Measurements from ENCODE around the gene SLC18A3.

Gene SLC18A3

DNA sequence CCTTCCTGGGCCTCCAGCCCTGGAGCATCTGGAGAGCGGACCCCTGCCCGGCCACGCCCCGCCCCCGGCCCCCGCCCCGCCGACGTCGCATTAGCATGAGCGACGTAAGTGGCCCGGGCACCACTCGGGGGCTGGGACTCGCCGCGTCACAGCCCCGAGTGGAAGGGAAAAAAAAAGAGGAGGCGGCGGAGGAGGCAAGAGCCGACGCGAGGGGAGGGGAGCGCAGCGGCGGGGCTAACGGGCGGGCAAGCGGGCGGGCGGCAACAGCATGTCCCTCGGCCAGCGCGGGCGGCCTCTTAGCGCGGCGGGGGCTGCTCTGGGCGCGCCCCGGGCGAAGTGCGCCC lies at the start of gene SLC18A3:
Gene SLC18A3 (plus strand): TSS at position 197 of the 344 bp plus-strand sequence. CDS start 431 bp downstream, outside the sequence.
- H3K36me3 ChIP-seq (ENCODE audit: control insufficient read depth in 1 of 2, insufficient read depth in 2 of 2, low read length in 2 of 2): no peaks in the 10 kb centered on the region
- H3K27ac ChIP-seq (ENCODE audit: low read depth, low read length): no peak within 1 kb of the TSS
- H3K9ac ChIP-seq (ENCODE audit: low read depth in 1 of 2, low read length in 2 of 2): no peak within 1 kb of the TSS
- H3K4me3 ChIP-seq (ENCODE audit: low read depth in 1 of 2, low read length in 2 of 2): no peak within 1 kb of the TSS
- H3K27me3 ChIP-seq (ENCODE audit: control insufficient read depth in 1 of 2, insufficient read depth in 2 of 2, low read length in 2 of 2): peaks cover 64 to 70% of the 10 kb centered on the region in 2 donors
- no peaks in the 10 kb centered on the region for H3K9me3 ChIP-seq (ENCODE audit: control insufficient read depth in 1 of 2, low read length in 2 of 2)
- H3K4me1 ChIP-seq (ENCODE audit: control insufficient read depth in 1 of 2, insufficient read depth in 2 of 2, low read length in 2 of 2): no peaks in the 10 kb centered on the region

DNA sequence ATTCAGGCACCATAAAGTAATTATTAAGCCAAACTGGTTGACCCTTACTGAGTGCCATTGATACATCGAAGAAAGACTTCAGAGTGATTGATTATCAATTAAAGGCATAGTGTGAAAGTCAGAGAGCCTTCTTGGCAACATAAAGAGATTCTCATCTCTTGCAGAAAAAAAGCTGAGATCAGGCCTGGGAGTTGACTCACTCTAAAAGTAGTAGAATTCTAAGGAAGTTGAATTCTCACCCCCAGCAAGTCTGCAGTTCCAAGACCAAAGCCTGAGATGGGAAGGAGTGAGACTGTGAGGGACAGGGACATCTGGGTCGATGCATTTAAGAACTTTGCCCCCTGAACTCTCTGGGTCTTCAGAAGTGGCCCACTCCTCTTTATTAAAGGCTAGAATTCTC lies 49.6 kb upstream of the SLC18A3 start:
- no peaks in the 10 kb centered on the region for H3K9me3 ChIP-seq (ENCODE audit: control insufficient read depth in 1 of 2, low read length in 2 of 2)
- no peak overlapping the region for H3K27ac ChIP-seq (ENCODE audit: low read depth, low read length)
- no peak overlapping the region for H3K9ac ChIP-seq (ENCODE audit: low read depth in 1 of 2, low read length in 2 of 2)
- H3K27me3 ChIP-seq (ENCODE audit: control insufficient read depth in 1 of 2, insufficient read depth in 2 of 2, low read length in 2 of 2): peaks cover 3 to 4% of the 10 kb centered on the region in 2 donors
- H3K36me3 ChIP-seq (ENCODE audit: control insufficient read depth in 1 of 2, insufficient read depth in 2 of 2, low read length in 2 of 2): no peaks in the 10 kb centered on the region
- H3K4me3 ChIP-seq (ENCODE audit: low read depth in 1 of 2, low read length in 2 of 2): no peak overlapping the region
- H3K4me1 ChIP-seq (ENCODE audit: control insufficient read depth in 1 of 2, insufficient read depth in 2 of 2, low read length in 2 of 2): no peaks in the 10 kb centered on the region

DNA sequence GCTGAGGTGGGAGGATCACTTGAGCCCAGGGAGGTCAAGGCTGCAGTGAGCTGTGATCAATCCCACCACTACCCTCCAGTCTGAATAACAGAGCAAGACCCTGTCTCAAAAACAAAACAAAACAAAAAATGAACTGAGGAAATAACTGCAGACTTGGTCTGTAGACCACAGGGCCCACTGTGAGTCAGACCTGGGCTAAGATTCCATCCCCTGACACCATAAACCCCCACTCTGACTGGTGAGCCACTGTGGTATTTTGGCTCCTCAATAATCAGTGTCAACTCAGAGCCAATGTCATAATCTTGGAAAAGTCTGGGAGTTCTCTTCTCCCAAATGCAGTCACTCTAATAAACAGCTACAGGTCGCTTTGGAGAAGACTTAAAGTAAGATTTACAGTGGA lies 47.2 kb upstream of the SLC18A3 start:
- Histone ChIP-seq H3K9ac (ENCODE audit: low read depth in 1 of 2, low read length in 2 of 2) (no peak overlapping the region), H3K4me1 (ENCODE audit: control insufficient read depth in 1 of 2, insufficient read depth in 2 of 2, low read length in 2 of 2) (no peaks in the 10 kb centered on the region), H3K4me3 (ENCODE audit: low read depth in 1 of 2, low read length in 2 of 2) (no peak overlapping the region), H3K27ac (ENCODE audit: low read depth, low read length) (no peak overlapping the region), H3K9me3 (ENCODE audit: control insufficient read depth in 1 of 2, low read length in 2 of 2) (no peaks in the 10 kb centered on the region), H3K27me3 (ENCODE audit: control insufficient read depth in 1 of 2, insufficient read depth in 2 of 2, low read length in 2 of 2) (peaks cover 3 to 4% of the 10 kb centered on the region in 2 donors), H3K36me3 (ENCODE audit: control insufficient read depth in 1 of 2, insufficient read depth in 2 of 2, low read length in 2 of 2) (no peaks in the 10 kb centered on the region)

DNA sequence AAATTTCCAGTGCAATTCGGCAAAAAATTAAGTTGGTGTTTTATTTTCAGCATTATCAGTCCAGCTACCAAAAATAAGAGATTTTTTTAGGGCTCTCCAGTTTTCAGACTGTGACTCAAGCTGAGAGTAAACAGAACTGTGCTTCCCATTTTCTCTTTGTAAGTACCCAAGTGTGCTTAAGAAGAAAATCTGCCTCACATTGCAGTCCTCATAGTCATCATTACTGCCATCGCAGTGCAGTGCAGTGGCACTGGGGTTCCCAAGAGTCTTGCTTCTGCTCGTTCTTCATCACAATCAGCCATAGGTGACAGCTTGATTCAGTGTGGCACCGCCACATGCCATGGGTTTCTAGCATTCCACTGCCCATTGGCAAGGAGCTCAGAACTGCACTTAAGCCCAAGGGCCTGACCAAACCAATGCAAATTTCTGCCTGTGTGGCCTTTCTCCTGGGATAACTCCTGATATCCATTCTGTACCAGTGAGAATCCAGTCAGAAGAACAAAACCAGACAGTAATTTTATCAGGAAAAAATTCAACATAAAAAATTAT lies 45.6 kb upstream of the SLC18A3 start:
- Histone ChIP-seq H3K27ac (ENCODE audit: low read depth, low read length) (no peak overlapping the region), H3K9me3 (ENCODE audit: control insufficient read depth in 1 of 2, low read length in 2 of 2) (no peaks in the 10 kb centered on the region), H3K4me3 (ENCODE audit: low read depth in 1 of 2, low read length in 2 of 2) (no peak overlapping the region), H3K36me3 (ENCODE audit: control insufficient read depth in 1 of 2, insufficient read depth in 2 of 2, low read length in 2 of 2) (no peaks in the 10 kb centered on the region), H3K4me1 (ENCODE audit: control insufficient read depth in 1 of 2, insufficient read depth in 2 of 2, low read length in 2 of 2) (no peaks in the 10 kb centered on the region), H3K27me3 (ENCODE audit: control insufficient read depth in 1 of 2, insufficient read depth in 2 of 2, low read length in 2 of 2) (peaks cover 3 to 4% of the 10 kb centered on the region in 2 donors), H3K9ac (ENCODE audit: low read depth in 1 of 2, low read length in 2 of 2) (no peak overlapping the region)

DNA sequence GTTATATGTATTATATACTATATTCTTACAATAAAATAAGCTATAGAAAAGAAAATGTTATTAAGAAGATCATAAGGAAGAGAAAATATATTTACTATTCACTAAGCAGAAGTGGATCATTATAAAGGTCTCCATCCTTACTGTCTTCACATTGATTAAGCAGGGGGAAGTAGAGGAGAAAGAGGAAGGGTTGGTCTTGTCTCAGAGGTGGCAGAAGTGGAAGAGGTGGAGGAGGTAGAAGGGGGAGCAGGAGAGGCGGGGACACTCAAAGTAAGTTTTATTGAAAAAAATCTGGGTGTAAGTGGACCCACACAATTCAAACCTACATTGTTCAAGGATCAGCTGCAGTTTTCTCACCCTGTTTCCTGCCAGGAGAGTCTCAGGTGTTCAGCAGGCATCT lies 42.3 kb upstream of the SLC18A3 start:
- Histone ChIP-seq H3K27me3 (ENCODE audit: control insufficient read depth in 1 of 2, insufficient read depth in 2 of 2, low read length in 2 of 2) (peaks cover 3 to 6% of the 10 kb centered on the region in 2 donors), H3K27ac (ENCODE audit: low read depth, low read length) (no peak overlapping the region), H3K9me3 (ENCODE audit: control insufficient read depth in 1 of 2, low read length in 2 of 2) (no peaks in the 10 kb centered on the region), H3K36me3 (ENCODE audit: control insufficient read depth in 1 of 2, insufficient read depth in 2 of 2, low read length in 2 of 2) (no peaks in the 10 kb centered on the region), H3K4me1 (ENCODE audit: control insufficient read depth in 1 of 2, insufficient read depth in 2 of 2, low read length in 2 of 2) (no peaks in the 10 kb centered on the region), H3K4me3 (ENCODE audit: low read depth in 1 of 2, low read length in 2 of 2) (no peak overlapping the region), H3K9ac (ENCODE audit: low read depth in 1 of 2, low read length in 2 of 2) (no peak overlapping the region)

DNA sequence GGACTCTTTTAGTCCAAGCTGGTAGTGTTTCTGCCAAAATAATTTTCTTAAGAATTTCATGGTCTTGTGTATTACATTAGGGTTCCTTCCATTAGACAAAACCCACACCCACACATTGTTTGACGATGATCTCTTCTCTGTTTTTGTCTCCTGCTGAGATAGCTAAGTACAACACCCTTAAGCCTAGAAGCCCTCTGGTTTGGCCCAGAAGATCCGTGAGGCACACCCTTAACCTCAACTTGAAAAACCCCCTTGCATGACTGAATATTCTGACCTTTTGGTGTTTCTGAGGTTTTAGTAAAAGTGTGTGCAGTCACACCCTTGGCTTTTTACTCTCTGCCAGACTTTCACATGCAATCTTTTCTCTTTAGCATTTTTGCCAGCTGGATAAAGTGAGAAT lies 41.9 kb upstream of the SLC18A3 start:
- Histone ChIP-seq H3K9me3 (ENCODE audit: control insufficient read depth in 1 of 2, low read length in 2 of 2) (no peaks in the 10 kb centered on the region), H3K4me1 (ENCODE audit: control insufficient read depth in 1 of 2, insufficient read depth in 2 of 2, low read length in 2 of 2) (no peaks in the 10 kb centered on the region), H3K9ac (ENCODE audit: low read depth in 1 of 2, low read length in 2 of 2) (no peak overlapping the region), H3K4me3 (ENCODE audit: low read depth in 1 of 2, low read length in 2 of 2) (no peak overlapping the region), H3K27ac (ENCODE audit: low read depth, low read length) (no peak overlapping the region), H3K36me3 (ENCODE audit: control insufficient read depth in 1 of 2, insufficient read depth in 2 of 2, low read length in 2 of 2) (no peaks in the 10 kb centered on the region), H3K27me3 (ENCODE audit: control insufficient read depth in 1 of 2, insufficient read depth in 2 of 2, low read length in 2 of 2) (peaks cover 4 to 6% of the 10 kb centered on the region in 2 donors)

DNA sequence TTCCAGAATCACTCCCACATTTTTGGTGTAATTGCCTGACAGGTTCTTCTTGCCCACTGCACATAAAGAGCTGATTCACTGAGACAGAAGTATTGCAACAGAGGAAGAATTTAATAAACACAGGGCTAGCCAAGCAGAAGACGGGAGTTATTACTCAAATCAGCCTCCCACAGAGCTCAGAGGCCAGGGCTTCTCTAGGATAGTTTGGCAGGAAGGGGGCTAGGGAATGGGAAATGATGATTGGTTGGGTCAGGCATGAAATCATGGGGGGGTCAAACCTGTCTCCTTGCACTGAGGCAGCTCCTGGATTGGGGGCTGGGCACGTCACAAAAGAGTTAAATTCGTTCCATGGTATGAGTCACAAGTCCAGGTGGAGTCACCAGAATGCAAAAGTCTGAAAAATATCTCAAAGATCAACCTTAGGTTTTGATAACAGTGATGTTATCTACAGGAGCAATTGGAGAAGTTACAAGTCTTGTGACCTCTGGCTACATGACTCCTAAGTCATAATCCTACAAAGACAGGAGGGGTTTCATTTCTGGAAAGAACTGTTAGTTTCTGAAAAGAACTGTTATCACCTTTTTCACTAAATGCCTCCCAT lies 41.0 kb upstream of the SLC18A3 start:
- Histone ChIP-seq H3K9me3 (ENCODE audit: control insufficient read depth in 1 of 2, low read length in 2 of 2) (no peaks in the 10 kb centered on the region), H3K4me1 (ENCODE audit: control insufficient read depth in 1 of 2, insufficient read depth in 2 of 2, low read length in 2 of 2) (no peaks in the 10 kb centered on the region), H3K9ac (ENCODE audit: low read depth in 1 of 2, low read length in 2 of 2) (no peak overlapping the region), H3K27me3 (ENCODE audit: control insufficient read depth in 1 of 2, insufficient read depth in 2 of 2, low read length in 2 of 2) (peaks cover 3 to 4% of the 10 kb centered on the region in 2 donors), H3K27ac (ENCODE audit: low read depth, low read length) (no peak overlapping the region), H3K4me3 (ENCODE audit: low read depth in 1 of 2, low read length in 2 of 2) (no peak overlapping the region), H3K36me3 (ENCODE audit: control insufficient read depth in 1 of 2, insufficient read depth in 2 of 2, low read length in 2 of 2) (no peaks in the 10 kb centered on the region)

DNA sequence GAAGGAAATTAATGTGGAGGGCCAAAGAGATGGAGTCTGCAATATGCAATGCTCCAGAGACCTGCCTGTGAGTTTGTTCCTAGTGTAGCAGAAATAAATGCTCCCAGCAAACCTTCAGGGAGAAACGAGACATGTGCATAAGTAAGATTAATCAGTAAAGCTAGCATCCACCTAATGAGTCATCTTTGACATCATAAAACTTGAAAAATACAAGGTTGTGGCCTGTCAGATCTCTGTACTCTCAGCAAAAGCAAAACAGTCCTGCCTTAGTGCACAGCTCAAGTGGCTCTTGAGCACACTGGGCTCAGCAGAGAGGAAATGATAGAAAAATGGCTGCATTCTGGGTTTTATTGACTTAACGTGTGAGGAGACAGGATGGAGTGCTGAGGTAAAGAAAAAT lies 38.7 kb upstream of the SLC18A3 start:
- Histone ChIP-seq H3K27me3 (ENCODE audit: control insufficient read depth in 1 of 2, insufficient read depth in 2 of 2, low read length in 2 of 2) (peaks cover 3 to 4% of the 10 kb centered on the region in 2 donors), H3K4me3 (ENCODE audit: low read depth in 1 of 2, low read length in 2 of 2) (no peak overlapping the region), H3K4me1 (ENCODE audit: control insufficient read depth in 1 of 2, insufficient read depth in 2 of 2, low read length in 2 of 2) (no peaks in the 10 kb centered on the region), H3K36me3 (ENCODE audit: control insufficient read depth in 1 of 2, insufficient read depth in 2 of 2, low read length in 2 of 2) (no peaks in the 10 kb centered on the region), H3K9me3 (ENCODE audit: control insufficient read depth in 1 of 2, low read length in 2 of 2) (no peaks in the 10 kb centered on the region), H3K9ac (ENCODE audit: low read depth in 1 of 2, low read length in 2 of 2) (no peak overlapping the region), H3K27ac (ENCODE audit: low read depth, low read length) (no peak overlapping the region)

DNA sequence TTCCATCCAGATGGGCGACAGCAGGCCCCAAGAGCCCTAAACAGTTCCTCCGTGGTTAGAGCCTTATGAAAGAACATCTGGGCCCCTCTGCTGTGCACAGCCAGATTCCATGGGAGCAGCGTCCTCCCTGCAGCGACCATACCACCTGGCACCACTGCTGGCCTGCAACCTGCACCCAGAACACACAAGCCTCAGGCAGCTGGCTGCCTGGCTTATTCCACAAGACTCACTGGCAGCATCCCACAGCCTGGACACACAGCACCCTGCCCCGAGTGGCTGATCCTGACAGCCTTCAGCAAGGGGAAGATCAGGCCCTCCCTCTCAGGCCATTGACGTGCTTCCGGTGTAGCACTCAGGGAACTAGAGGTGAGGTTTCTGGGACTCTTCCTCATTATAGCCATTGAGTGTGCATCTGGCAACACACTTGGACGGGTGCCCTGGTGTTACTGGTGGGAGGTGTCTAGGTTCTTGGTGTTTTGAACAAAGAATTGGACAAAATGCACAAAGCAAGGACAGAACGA lies 37.5 kb upstream of the SLC18A3 start:
- no peak overlapping the region for H3K9ac ChIP-seq (ENCODE audit: low read depth in 1 of 2, low read length in 2 of 2)
- H3K9me3 ChIP-seq (ENCODE audit: control insufficient read depth in 1 of 2, low read length in 2 of 2): no peaks in the 10 kb centered on the region
- no peak overlapping the region for H3K27ac ChIP-seq (ENCODE audit: low read depth, low read length)
- peak overlapping the region in 1 of 2 donors; percentile 21 for H3K4me3 ChIP-seq (ENCODE audit: low read depth in 1 of 2, low read length in 2 of 2)
- no peaks in the 10 kb centered on the region for H3K36me3 ChIP-seq (ENCODE audit: control insufficient read depth in 1 of 2, insufficient read depth in 2 of 2, low read length in 2 of 2)
- no peaks in the 10 kb centered on the region for H3K4me1 ChIP-seq (ENCODE audit: control insufficient read depth in 1 of 2, insufficient read depth in 2 of 2, low read length in 2 of 2)
- H3K27me3 ChIP-seq (ENCODE audit: control insufficient read depth in 1 of 2, insufficient read depth in 2 of 2, low read length in 2 of 2): peaks cover 3 to 4% of the 10 kb centered on the region in 2 donors

DNA sequence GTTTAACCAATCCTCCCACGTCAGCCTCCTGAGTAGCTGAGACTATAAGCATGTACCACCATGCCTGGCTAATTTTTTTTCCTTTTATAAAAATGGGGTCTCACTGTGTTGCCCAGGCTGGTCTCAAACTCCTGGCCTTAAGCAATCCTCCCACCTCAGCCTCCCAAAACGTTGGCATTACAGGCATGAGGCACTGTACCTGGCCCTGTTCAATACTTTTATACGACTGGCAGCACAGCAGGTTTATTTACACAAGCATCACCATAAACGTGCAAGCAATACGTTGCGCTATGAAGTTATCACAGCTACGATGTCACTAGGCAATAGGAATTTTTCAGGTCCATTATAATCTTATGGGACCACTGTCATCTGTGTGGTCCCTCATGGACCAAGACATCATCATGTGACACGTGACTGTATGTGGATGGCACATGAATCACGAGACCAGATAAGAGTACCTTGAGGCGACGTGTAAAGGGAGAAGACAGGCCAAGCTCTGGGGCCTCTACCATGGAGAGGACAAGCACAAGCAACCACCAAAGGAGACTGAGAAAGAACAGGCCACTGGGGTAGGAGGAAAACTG lies 34.5 kb upstream of the SLC18A3 start:
- Histone ChIP-seq H3K36me3 (ENCODE audit: control insufficient read depth in 1 of 2, insufficient read depth in 2 of 2, low read length in 2 of 2) (no peaks in the 10 kb centered on the region), H3K27me3 (ENCODE audit: control insufficient read depth in 1 of 2, insufficient read depth in 2 of 2, low read length in 2 of 2) (peaks cover 0 to 4% of the 10 kb centered on the region in 2 donors), H3K4me3 (ENCODE audit: low read depth in 1 of 2, low read length in 2 of 2) (no peak overlapping the region), H3K9me3 (ENCODE audit: control insufficient read depth in 1 of 2, low read length in 2 of 2) (no peaks in the 10 kb centered on the region), H3K4me1 (ENCODE audit: control insufficient read depth in 1 of 2, insufficient read depth in 2 of 2, low read length in 2 of 2) (no peaks in the 10 kb centered on the region), H3K27ac (ENCODE audit: low read depth, low read length) (no peak overlapping the region), H3K9ac (ENCODE audit: low read depth in 1 of 2, low read length in 2 of 2) (no peak overlapping the region)

Data from duodenal mucosa (tissue), 2 donors.